Activated naive CD4-positive, alpha-beta T cell treated with anti-CD3 and anti-CD28 coated beads, Interleukin-2, amount 10 ng/mL, durations not matched to agents 5 hours and 36 hours (primary cell): ENCODE results near the gene KYAT1. TPM values are rescaled to one million over a fixed set of nuclear protein-coding genes. Genes with fewer than 3 reads are reported as not detected.

Source experiments
- total RNA-seq, 2 experiments: library from RNA; stranded (reverse); gene quantifications; one replicate each; pipeline ENCODE4 v1.2.3, GENCODE V29; 2021

Gene KYAT1
- total RNA-seq = 10 to 100 TPM; 15.5 to 19.5 TPM

GRCh38 chr9:128881884-128882676, at the start of gene KYAT1, which contains the start of gene LRRC8A:
TSS of gene KYAT1 (minus strand) at chr9:128881950. CDS start at chr9:128845405, 36,545 bp downstream.
TSS of gene LRRC8A (plus strand) at chr9:128882133. CDS start at chr9:128907165, 25,032 bp downstream.

DNA sequence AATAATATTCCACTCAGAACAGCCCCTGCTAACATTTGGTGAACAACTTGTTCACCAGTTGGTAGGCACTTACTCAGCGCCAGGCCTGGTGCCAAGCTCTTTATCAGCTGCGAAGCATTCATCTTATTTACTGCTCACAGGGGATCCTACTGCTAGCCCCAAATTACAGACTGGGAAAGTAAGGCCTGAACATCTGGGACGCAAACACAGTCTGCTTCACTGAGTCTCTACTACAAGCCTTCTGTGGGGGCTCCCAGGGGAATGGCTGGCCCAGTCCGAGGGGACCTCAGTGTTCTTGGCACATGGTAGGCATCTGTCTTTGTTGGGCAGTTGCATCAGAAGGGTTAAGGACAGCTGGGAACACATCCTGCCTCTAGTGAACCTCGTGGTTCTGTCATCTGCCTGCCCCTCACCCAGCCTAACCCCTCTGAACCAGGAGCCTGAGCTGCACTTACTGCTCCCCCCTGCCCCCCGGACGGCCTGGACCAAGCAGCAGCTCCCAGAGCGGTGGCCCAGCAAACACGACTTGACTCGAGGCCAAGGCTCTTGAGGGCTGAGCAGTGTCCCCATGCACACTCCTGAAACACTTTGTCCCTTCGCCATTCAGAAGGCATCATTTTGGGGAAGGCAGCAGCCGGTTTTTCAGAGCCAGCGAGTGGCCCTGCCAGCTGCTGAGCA, 38.8 kb upstream of the KYAT1 start, which contains the start of gene PHYHD1:
TSS of gene PHYHD1 (plus strand) at position 602 of the 678 bp plus-strand sequence. CDS start 1,342 bp downstream, outside the sequence.

DNA sequence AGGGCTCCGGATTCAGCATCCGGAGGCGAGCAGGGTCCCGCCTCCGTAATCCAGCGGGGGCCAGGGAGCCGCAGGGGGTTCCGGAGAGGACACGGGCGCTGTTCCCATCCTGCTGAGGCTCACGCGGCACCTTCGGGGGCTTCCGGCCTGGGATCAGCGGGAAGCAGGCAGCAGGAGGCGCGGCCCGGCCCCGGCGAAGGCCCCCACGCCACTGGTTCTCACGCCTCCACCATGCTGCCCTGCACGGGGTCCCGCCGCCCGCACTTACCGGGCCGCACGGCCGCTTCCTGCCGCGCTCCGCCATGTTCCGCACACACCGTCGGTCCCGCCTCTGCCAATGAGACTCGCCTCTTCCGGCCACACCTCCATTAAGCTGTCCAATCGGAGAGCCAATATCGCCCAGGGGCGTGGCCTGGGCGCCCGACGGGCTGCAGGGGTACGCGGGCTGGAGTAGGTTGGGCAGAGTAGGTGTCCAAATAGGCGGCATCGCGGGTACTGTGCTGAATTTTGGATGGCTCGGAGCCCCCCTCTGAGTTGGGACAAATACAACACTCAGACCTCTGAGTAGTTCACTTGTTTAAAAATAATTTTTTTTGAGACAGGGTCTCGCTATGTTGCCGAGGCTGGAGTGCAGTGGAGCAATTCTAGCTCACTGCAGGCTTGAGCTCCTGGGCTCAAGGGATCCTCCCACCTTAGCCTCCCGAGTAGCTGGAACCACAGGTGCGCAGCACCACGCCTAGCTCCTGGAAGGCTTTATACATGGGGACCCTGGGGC, 52.1 kb downstream of the KYAT1 start, which contains the start of gene SPOUT1:
TSS of gene SPOUT1 (minus strand) at position 318 of the 775 bp plus-strand sequence. CDS start at position 304, 14 bp downstream.

GRCh38 chr9:128818099-128818838, 63.5 kb downstream of the KYAT1 start, which contains the start of gene ENDOG:
TSS of gene ENDOG (plus strand) at chr9:128818500. CDS start at chr9:128818685, 185 bp downstream.

DNA sequence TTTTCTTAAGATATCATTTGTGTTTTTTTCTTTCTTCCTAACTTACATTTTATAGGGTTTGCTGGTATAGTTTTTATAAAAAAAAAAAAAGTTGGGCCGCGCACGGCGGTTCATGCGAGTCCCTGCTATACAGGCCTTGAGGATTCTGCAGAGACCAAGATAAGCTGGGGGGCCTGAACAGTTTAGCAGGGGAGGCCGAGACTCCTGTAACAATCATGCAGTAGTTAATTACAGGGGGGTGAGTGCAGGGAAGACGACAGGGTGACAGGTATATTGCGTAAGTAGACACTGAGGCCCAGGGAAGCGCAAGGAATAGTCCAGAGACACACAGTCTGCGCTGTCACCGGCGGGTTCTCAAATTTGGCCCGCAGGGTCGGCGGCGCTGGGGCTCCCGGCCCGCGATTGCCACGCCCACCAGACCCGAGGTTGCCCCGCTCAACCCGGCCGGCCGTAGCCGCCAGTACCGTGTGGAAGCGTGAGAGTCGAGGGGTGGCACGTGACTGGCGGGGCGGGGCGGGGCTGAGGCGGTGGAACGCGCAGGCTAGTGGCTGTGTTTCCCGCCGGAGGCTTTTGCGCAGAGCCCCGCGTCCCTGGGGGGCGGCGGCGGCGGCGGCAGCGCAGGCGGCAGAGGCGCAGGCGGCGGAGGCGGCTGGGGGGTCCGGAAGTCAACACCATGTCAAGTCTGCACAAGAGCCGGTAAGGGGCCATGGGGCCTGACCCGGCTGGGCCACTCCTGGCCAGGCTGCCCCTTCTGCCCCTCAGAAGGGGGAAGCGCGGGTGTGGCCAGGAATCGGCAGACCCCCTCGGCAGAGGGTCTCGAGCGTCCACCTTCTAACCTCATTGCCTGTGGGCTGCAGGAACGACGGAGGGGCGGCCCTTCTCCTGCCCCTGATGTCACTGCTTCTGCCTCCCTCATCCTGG, 94.8 kb downstream of the KYAT1 start, which contains the start of gene TBC1D13:
TSS of gene TBC1D13 (plus strand) at position 573 of the 921 bp plus-strand sequence. CDS start at position 674, 101 bp downstream.

Other genes starting within 250 kb of the KYAT1 start
- 10 to 100 TPM; 44.3 to 46.0 TPM for gene DYNC2I2, start 225.1 kb downstream of the KYAT1 start, total RNA-seq
- 100 to 1,000 TPM; 412 to 435 TPM for gene SET, start 192.7 kb downstream of the KYAT1 start, total RNA-seq
- gene PKN3, start 179.4 kb downstream of the KYAT1 start, total RNA-seq = 1 to 10 TPM; 4.3 to 5.2 TPM
- gene ZDHHC12, start 157.8 kb downstream of the KYAT1 start, total RNA-seq = 10 to 100 TPM; 59.9 to 60.3 TPM
- gene ZER1, start 110.0 kb downstream of the KYAT1 start, total RNA-seq = 10 to 100 TPM; 20.0 to 25.2 TPM
- gene TBC1D13, start 94.7 kb downstream of the KYAT1 start, total RNA-seq = 10 to 100 TPM; 17.6 to 18.6 TPM
- 10 to 100 TPM; 20.3 to 22.2 TPM for gene ENDOG, start 63.5 kb downstream of the KYAT1 start, total RNA-seq
- 10 to 100 TPM; 52.8 to 63.1 TPM for gene SPOUT1, start 52.2 kb downstream of the KYAT1 start, total RNA-seq
- gene LRRC8A, start 183 bp upstream of the KYAT1 start, total RNA-seq = 10 to 100 TPM; 50.9 to 51.7 TPM
- gene PHYHD1, start 39.0 kb upstream of the KYAT1 start, total RNA-seq = 1 to 10 TPM; 1.1 to 1.4 TPM
- gene DOLK, start 65.7 kb upstream of the KYAT1 start, total RNA-seq = 1 to 10 TPM; 7.4 to 9.0 TPM
- gene NUP188, start 65.7 kb upstream of the KYAT1 start, total RNA-seq = 10 to 100 TPM; 83.7 to 85.8 TPM
- 100 to 1,000 TPM in 1 of 2 experiments, 10 to 100 TPM in 1; 97.8 to 104 TPM for gene SH3GLB2, start 146.4 kb upstream of the KYAT1 start, total RNA-seq
- gene MIGA2, start 154.7 kb upstream of the KYAT1 start, total RNA-seq = 10 to 100 TPM; 35.7 to 38.6 TPM
- gene DOLPP1, start 199.2 kb upstream of the KYAT1 start, total RNA-seq = 10 to 100 TPM; 14.1 to 16.4 TPM
- gene CRAT, start 228.8 kb upstream of the KYAT1 start, total RNA-seq = 10 to 100 TPM; 13.6 to 15.5 TPM
- gene PTPA, start 229.5 kb upstream of the KYAT1 start, total RNA-seq = 10 to 100 TPM; 75.6 to 83.3 TPM